HG02571 (cell line): Measurements from ENCODE around the gene RRAGD.
A peak's percentile ranks its signal among the peaks of the same experiment; 100 is the strongest.

Source experiments
- ATAC-seq: cut with Tn5 transposase; IDR thresholded peaks from one replicate; pipeline ENCODE4 v1.9.1; 2021; ENCODE audit warnings: mild to moderate bottlenecking, moderate library complexity; ENCODE audit not compliant: unreplicated experiment

Gene RRAGD

GRCh38 chr6:89379281-89379680 lies 32.8 kb downstream of the RRAGD start:
- no peak for ATAC-seq

- no peak for ATAC-seq
Observed at GRCh38 chr6:89378628-89379027, 33.4 kb downstream of the RRAGD start.

- ATAC-seq: peak; percentile 66
Observed at GRCh38 chr6:89375427-89376267, 36.4 kb downstream of the RRAGD start.

- peak; percentile 40 for ATAC-seq
Observed at GRCh38 chr6:89372506-89372901, 39.6 kb downstream of the RRAGD start.

GRCh38 chr6:89371849-89372505 lies 40.1 kb downstream of the RRAGD start:
- ATAC-seq: peak; percentile 74

GRCh38 chr6:89368999-89369398 lies 43.1 kb downstream of the RRAGD start:
- ATAC-seq: no peak

- no peak for ATAC-seq
Observed at GRCh38 chr6:89368107-89368506, 44.0 kb downstream of the RRAGD start.

- ATAC-seq: no peak
Observed at GRCh38 chr6:89364586-89364985, 47.5 kb downstream of the RRAGD start.

GRCh38 chr6:89361171-89361570 lies 50.9 kb downstream of the RRAGD start:
- no peak for ATAC-seq

GRCh38 chr6:89360415-89360999 lies 51.6 kb downstream of the RRAGD start:
- no peak for ATAC-seq

GRCh38 chr6:89359561-89359960 lies 52.5 kb downstream of the RRAGD start:
- no peak for ATAC-seq

GRCh38 chr6:89357390-89357789 lies 54.7 kb downstream of the RRAGD start:
- ATAC-seq: peak; percentile 50

GRCh38 chr6:89356642-89357170 lies 55.4 kb downstream of the RRAGD start:
- ATAC-seq: no peak

GRCh38 chr6:89355511-89356194 lies 56.4 kb downstream of the RRAGD start:
- ATAC-seq: no peak

GRCh38 chr6:89353702-89354392 lies 58.2 kb downstream of the RRAGD start:
- no peak for ATAC-seq

GRCh38 chr6:89353118-89353556 lies 58.9 kb downstream of the RRAGD start:
- ATAC-seq: no peak

- peak; percentile 44 for ATAC-seq
Observed at GRCh38 chr6:89352278-89353117, 59.6 kb downstream of the RRAGD start, which contains the start of gene UBE2J1. Gene UBE2J1 (minus strand): TSS chr6:89352722. CDS start chr6:89352569, 153 bp downstream.

- ATAC-seq: no peak
Observed at GRCh38 chr6:89351671-89352277, 60.3 kb downstream of the RRAGD start.
